Hematopoietic multipotent progenitor cell treated with erythropoietin and hydrocortisone succinate and interleukin-3 and kit ligand, for 15 days (in vitro differentiated cells): Measurements from ENCODE around the gene NOSIP.

Source experiments
- DNase-seq: peaks from one replicate; pipeline ENCODE4 v3.0.0-alpha.2; 2015; ENCODE audit warnings: low spot score

The NOSIP gene

DNA sequence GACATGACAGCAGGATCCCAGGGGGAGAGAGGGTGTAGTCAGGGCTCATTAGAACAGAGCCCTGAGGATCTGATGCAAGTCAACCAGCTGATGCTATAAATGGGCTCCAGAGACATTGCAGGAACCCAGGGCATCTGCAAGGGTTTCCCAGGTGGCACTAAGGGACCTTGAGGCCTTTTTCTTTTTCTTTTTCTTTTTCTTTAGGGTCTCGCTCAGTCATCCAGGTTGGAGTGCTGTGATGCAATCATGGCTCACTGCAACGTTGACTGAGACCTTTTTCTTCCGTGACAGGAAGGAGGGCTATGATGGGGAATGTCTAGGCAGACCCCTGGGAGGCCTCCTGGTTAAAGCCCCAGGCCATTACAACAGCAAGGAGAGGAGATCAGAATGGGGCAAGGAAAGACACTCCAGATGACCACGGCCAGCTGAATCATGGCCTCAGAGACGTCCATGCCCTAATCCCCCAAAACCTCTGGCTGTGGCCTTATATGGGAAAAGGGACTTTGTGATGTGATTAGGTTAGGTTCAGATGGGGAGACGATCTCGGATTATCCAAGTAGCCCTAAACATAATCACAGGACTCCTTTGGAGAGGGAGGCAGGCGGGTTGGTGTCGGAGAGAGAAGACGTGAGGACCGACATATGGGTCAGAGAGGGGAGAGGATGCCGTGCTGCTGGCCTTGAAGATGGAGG, 72.4 kb downstream of the NOSIP start:
- no peak for DNase-seq

GRCh38 chr19:49506575-49507105, 73.7 kb downstream of the NOSIP start:
- DNase-seq, result peak; percentile 74
